GM21717 (cell line): ENCODE results near the gene PIK3CA.
"Not testable (repeated sequence)": the region's sequence is repeated elsewhere in the genome, so short reads cannot be mapped to it uniquely, and the experiment has no call there.

Experiments used
- ATAC-seq: cut with Tn5 transposase; IDR thresholded peaks from one replicate; pipeline ENCODE4 v1.9.1; 2021; ENCODE audit warnings: mild to moderate bottlenecking, moderate library complexity; ENCODE audit not compliant: unreplicated experiment

The PIK3CA gene

DNA sequence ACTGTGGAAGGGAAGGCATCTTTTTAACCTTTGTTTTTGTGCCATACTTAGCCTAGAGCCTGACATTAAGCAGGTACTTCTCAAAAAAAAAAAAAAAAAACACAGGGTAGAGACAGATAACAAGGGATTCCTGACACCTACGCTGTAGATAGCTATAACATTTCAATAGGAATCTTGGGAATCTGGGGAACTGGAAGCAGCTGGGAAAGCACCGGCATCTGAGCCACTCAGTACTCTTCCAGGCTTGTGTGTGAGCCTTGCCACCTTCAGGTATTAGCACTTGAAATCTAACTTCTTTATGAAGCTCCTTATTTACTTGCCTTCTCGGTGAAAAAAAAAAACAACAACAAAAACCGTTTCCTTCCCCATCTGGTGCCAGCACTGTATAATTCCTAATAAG, 46.8 kb downstream of the PIK3CA start:
- no peak for ATAC-seq

- ATAC-seq: peak; percentile 92
Measured at GRCh38 chr3:179196098-179196497, 47.9 kb downstream of the PIK3CA start.

- no peak for ATAC-seq
Measured at GRCh38 chr3:179196700-179197099, 48.5 kb downstream of the PIK3CA start.

- no peak for ATAC-seq
Measured at GRCh38 chr3:179200790-179201189, 52.6 kb downstream of the PIK3CA start.

DNA sequence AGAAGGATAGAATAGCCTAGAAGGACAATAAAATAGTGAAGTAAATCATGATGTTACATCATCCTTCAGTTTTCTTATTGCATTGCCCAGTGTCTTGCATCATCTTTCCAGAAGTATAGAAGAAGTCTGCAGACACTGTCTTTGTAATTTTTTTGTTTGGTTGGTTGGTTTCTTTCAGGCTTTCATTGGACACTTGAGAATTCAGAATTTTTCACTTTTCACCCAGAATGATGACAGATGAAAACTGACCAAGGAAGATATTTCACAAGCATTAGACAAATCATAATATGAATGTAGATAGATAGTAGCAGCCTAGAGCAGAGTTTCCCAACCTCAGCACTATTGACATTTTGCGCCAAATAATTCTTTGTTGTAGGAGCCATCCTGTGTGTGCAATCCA, 67.4 kb downstream of the PIK3CA start:
- ATAC-seq: not testable (repeated sequence)

DNA sequence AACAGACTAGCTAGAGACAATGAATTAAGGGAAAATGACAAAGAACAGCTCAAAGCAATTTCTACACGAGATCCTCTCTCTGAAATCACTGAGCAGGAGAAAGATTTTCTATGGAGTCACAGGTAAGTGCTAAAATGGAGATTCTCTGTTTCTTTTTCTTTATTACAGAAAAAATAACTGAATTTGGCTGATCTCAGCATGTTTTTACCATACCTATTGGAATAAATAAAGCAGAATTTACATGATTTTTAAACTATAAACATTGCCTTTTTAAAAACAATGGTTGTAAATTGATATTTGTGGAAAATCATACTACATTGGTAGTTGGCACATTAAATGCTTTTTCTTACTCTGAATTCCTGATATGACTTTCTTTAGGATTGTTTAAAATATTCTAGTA, 70.1 kb downstream of the PIK3CA start:
- ATAC-seq: not testable (repeated sequence)

DNA sequence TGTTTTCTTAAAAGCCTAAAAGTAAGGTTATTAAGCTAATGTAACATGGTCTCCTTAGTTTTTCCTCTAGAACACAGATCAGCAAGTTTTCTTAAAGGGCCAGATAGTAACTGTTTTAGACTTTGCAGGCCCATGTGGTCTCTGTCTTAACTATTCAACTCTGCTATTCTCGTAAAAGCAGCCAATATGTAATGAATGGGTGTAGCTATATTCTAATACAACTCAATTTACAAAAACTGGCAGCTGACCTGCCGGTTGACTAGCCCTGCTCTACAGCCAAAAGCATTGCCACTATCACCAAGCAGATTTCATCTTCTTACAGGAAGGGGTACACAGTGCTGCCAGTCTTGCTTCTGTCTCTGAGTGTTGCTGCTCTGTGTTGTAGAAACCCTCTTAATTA, 75.4 kb downstream of the PIK3CA start:
- ATAC-seq: no peak

- no peak for ATAC-seq
Measured at GRCh38 chr3:179224584-179224983, 76.4 kb downstream of the PIK3CA start.

DNA sequence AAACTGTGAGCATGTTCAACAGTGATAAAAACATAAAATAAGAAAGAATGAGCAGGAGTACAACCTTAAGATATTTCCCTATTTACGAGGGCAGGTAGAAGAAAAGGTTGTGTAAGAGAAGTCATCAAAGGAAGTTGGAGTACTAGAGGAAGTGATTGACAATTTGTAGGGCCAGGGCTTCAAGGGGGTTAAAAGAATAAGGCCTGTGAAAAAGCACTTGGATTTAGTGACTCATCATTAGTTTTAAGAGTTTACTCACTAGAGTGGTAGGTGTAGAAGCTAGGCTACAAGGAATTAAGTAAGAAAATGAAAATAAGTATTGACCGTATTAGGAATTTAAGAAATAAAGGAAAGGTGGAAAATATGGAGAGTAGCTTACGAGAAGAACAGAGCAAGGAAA, 79.2 kb downstream of the PIK3CA start:
- no peak for ATAC-seq

- peak; percentile 56 for ATAC-seq
Measured at GRCh38 chr3:179229177-179229576, 81.0 kb downstream of the PIK3CA start.

DNA sequence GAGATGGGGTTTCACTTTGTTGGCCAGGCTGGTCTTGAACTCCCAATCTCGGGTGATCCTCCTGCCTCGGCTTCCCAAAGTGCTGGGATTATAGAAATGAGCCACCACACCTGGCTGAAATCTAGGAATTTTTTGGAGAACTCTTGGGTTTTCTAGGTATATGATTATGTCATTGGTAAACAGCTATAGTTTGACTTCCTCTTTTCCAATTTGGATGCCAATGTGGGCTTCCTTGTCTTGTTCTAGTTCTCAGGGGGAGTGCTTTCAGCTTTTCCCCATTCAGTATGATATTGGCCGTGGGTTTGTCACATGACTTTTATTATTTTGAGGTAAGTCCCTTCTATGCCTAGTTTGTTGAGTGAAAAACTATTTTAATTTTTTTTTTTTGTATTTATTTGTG, 84.9 kb downstream of the PIK3CA start:
- no peak for ATAC-seq

GRCh38 chr3:179234199-179234598, 86.0 kb downstream of the PIK3CA start:
- no peak for ATAC-seq

DNA sequence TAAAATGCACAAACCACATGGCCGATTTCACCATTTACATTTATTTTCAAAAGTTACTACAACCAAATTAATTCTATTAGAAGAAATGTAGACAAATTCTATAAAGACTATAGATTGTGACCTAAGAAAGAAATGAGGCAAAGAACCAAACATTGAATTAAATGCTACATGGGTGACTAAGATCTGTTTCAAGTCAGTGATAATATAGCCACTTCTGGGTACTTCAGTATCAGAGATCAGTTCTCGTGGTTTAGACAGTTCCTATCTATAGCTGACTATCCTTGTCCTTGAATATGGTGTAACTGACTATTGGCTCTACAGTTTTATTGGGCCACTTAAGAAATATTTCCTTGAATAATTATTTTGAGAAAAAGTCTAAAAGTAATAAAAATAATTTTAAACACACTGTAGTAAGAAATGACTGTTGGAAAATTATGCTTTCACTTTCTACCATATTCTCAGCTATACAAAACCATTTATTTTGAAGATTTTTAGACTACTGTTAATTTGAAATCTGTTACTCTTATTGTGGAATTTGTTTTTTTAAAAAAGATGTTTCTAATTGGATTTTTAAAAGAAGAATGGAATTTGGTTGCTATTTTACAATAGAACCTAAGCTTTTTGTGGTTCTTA, 88.6 kb downstream of the PIK3CA start:
- ATAC-seq: peak; percentile 75

GRCh38 chr3:179240299-179240698, 92.1 kb downstream of the PIK3CA start:
- ATAC-seq: not testable (repeated sequence)

DNA sequence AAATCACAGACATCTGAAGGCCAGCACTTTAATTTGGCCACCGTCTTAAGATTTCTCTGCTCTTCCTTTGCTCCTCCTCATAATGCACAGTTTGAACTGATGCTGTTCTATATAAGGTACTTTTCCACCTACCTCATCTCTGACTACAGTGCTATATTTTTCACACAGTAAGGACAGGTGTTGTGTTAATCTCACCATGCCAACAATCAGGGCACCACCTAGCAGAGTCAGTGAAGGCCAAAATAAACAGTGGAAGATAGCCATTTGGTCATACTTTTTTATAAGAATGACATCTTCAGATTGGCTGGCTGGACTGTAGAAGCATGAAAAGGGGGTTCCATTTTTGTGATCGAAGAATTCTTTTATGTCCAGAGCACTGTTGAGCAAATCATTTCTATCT, 94.7 kb downstream of the PIK3CA start:
- not testable (repeated sequence) for ATAC-seq

- ATAC-seq: no peak
Measured at GRCh38 chr3:179244878-179245277, 96.7 kb downstream of the PIK3CA start.

- ATAC-seq: no peak
Measured at GRCh38 chr3:179247289-179248015, 99.3 kb downstream of the PIK3CA start.

GRCh38 chr3:179250803-179251476, 102.8 kb downstream of the PIK3CA start, which contains the start of gene KCNMB3:
Gene KCNMB3 (minus strand): TSS chr3:179251114. CDS start chr3:179250990, 124 bp downstream.
- ATAC-seq: no peak

- no peak for ATAC-seq
Measured at GRCh38 chr3:179256813-179257212, 108.7 kb downstream of the PIK3CA start.

- ATAC-seq: not testable (repeated sequence)
Measured at GRCh38 chr3:179257742-179258141, 109.6 kb downstream of the PIK3CA start.

GRCh38 chr3:179258820-179259219, 110.7 kb downstream of the PIK3CA start:
- ATAC-seq: no peak
